Retinal pigment epithelial cell (primary cell): ENCODE data around the gene NSUN2.
A peak's percentile ranks its signal among the peaks of the same experiment; 100 is the strongest.

Source experiments
- DNase-seq: peaks from one replicate; pipeline ENCODE4 v3.0.0-alpha.2; 2010; ENCODE audit warnings: low read depth
- H3K4me3 ChIP-seq: 2 replicates; pipeline ENCODE4 v1.5.1; 2011; ENCODE audit warnings: mild to moderate bottlenecking, low read length, control low read depth, moderate library complexity
- TF ChIP-seq, protein P1 (sequence below): conservative IDR thresholded peaks from 2 replicates; pipeline ENCODE4 v1.5.1; 2011; ENCODE audit warnings: low read depth, low read length, control low read depth, inconsistent platforms

Gene NSUN2

DNA sequence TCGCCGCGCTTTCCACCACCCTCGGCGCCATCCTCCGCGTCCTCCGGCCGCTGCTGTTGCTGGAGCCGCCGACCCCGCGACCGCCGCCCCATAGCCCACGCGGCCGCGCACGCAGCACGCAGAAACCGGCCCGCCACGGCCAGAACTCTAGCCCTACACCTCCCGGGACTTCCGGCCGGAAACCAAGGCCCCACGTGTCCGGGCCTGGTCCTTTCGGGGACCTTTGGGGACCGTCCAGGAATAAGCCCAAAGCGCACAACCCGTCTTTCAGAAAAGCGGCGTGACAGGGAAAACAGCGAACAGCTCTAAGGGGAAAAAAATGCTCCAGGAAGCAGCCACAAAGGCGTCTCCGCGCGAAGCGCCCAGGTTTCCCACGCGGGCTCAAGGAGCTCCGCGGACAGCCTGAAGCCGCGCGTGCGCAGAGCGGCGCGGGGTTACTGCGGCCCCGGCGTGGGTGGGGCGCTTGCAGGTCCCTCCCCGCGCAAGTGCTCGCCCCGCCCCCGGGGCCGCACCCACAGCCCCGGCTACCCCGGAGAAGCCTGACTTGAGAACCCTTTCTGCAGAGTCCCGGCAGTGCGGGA is at the start of gene NSUN2, which contains the start of gene SRD5A1:
Gene NSUN2 (minus strand): TSS at position 157 of the 581 bp plus-strand sequence. CDS start 65 bp downstream, at position 92.
Gene SRD5A1 (plus strand): TSS at position 553 of the 581 bp plus-strand sequence. CDS start 137 bp downstream, outside the sequence.
- TF ChIP-seq, protein P1, sequence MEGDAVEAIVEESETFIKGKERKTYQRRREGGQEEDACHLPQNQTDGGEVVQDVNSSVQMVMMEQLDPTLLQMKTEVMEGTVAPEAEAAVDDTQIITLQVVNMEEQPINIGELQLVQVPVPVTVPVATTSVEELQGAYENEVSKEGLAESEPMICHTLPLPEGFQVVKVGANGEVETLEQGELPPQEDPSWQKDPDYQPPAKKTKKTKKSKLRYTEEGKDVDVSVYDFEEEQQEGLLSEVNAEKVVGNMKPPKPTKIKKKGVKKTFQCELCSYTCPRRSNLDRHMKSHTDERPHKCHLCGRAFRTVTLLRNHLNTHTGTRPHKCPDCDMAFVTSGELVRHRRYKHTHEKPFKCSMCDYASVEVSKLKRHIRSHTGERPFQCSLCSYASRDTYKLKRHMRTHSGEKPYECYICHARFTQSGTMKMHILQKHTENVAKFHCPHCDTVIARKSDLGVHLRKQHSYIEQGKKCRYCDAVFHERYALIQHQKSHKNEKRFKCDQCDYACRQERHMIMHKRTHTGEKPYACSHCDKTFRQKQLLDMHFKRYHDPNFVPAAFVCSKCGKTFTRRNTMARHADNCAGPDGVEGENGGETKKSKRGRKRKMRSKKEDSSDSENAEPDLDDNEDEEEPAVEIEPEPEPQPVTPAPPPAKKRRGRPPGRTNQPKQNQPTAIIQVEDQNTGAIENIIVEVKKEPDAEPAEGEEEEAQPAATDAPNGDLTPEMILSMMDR = no peak
- peak within 1 kb of the TSS; percentile 92 for H3K4me3 ChIP-seq
- peak; percentile 54 for DNase-seq

GRCh38 chr5:6682239-6682638 is 49.4 kb upstream of the NSUN2 start:
- no peak for DNase-seq
- TF ChIP-seq, protein P1 = no peak
- no peak overlapping the region for H3K4me3 ChIP-seq

- TF ChIP-seq, protein P1 = no peak
- DNase-seq = no peak
- no peak overlapping the region for H3K4me3 ChIP-seq
Observed at GRCh38 chr5:6681682-6682081, 48.8 kb upstream of the NSUN2 start.

- TF ChIP-seq, protein P1 = no peak
- no peak overlapping the region for H3K4me3 ChIP-seq
- DNase-seq = no peak
Observed at GRCh38 chr5:6680922-6681321, 48.1 kb upstream of the NSUN2 start.

DNA sequence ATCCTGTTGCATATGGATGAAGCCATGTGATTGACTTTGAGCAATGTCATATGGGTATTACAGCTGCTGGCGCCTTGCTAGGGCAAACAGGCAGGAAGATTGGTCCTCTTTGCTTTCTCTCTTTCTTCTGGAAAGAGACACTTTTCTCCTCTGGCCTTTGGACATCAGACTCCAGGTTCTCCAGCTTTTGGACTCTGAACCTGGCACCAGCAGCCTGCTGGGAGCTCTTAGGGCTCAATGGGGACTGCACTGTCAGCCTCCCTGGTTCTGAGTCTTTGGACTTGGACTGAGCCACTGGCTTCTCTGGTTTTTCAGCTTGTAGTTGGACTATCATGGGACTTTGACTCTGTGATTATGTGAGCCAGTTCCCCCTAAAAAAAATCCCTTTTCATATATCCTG is 45.5 kb upstream of the NSUN2 start:
- TF ChIP-seq, protein P1 = no peak
- H3K4me3 ChIP-seq = no peak overlapping the region
- DNase-seq = no peak

GRCh38 chr5:6676702-6677101 is 43.9 kb upstream of the NSUN2 start:
- H3K4me3 ChIP-seq = no peak overlapping the region
- DNase-seq = no peak
- TF ChIP-seq, protein P1 = no peak

DNA sequence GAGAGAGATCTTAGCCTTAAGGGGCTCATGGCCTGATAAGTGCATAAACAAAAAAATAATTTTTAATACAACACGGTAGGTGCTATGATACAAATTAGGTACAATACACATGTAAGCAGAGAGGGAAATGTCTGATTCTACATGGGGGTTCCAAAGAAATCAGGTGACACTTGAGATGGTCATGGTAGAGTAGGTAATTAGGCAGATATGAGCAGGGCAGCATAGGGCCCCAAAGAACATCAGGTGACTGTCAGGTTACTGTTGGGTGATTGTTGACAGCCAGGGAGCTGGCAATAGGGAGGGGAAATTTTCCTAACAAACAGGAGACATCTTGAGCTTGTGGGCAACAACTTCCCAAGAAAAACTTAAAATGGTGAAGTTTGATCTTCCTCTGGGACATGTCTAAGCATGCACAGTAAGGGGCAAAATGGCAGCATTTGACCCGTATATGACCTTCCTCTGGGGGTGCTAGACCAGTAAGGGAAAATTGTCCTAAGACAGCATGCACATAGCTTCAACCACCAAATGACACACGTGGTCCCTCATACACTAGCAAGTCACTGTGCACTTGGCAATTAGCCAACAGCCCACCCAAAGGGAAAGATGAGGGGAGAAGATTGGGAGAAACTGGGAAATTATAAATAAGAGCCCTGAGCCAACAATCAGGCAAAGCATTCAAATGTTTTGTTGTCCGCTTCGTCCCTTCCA is 43.1 kb upstream of the NSUN2 start:
- TF ChIP-seq, protein P1 = no peak
- no peak overlapping the region for H3K4me3 ChIP-seq
- DNase-seq = no peak
